ENCODE results near the gene SORBS1.

SORBS1 gene

DNA sequence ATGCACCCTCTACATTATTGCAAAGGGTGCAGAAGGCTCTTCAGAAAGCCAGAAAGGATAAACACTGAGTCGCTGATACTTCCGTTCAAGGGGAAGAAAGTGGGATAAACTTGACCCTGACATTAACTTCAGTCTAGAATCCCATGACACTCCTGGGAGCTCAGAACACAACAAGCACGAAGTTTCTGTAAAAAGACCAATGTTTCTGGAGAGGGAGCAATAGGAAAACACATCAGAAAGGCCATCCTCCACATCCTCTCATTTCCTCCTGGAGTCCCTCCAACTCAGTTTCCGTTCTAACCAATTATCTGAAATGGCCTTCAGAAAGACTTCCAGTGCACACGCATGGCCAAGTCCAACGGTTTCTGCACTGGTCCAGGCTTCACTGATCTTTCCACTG is 113.5 kb downstream of the SORBS1 start:
- H3K27me3 ChIP-seq (replicated peaks; ENCODE audit: insufficient read depth, low read length) = no peaks in the 10 kb centered on the region
- no peaks in the 10 kb centered on the region for H3K9me2 ChIP-seq (replicated peaks; ENCODE audit: insufficient read depth, low read length)
- no peak overlapping the region for H3K4me3 ChIP-seq (ENCODE audit: low read length)
- H2AFZ ChIP-seq (ENCODE audit: low read length) = no peak overlapping the region
- no peak overlapping the region for H3K4me2 ChIP-seq (ENCODE audit: low read depth, low read length)
- H3K27ac ChIP-seq (ENCODE audit: low read length) = no peak overlapping the region
- DNase-seq = no peak
- TF ChIP-seq EZH2phosphoT487 (IDR thresholded peaks at IDR 0.05; ENCODE audit: low read length) = no peak
- TF ChIP-seq, protein P1, sequence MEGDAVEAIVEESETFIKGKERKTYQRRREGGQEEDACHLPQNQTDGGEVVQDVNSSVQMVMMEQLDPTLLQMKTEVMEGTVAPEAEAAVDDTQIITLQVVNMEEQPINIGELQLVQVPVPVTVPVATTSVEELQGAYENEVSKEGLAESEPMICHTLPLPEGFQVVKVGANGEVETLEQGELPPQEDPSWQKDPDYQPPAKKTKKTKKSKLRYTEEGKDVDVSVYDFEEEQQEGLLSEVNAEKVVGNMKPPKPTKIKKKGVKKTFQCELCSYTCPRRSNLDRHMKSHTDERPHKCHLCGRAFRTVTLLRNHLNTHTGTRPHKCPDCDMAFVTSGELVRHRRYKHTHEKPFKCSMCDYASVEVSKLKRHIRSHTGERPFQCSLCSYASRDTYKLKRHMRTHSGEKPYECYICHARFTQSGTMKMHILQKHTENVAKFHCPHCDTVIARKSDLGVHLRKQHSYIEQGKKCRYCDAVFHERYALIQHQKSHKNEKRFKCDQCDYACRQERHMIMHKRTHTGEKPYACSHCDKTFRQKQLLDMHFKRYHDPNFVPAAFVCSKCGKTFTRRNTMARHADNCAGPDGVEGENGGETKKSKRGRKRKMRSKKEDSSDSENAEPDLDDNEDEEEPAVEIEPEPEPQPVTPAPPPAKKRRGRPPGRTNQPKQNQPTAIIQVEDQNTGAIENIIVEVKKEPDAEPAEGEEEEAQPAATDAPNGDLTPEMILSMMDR (IDR thresholded peaks at IDR 0.05; ENCODE audit: low read length) = no peak
- TF ChIP-seq EZH2 (optimal IDR thresholded peaks at IDR 0.05; ENCODE audit: low read depth, low read length) = no peak
- H3K9ac ChIP-seq (ENCODE audit: low read length) = no peak overlapping the region
- H3K79me2 ChIP-seq (ENCODE audit: low read length) = no peaks in the 10 kb centered on the region
- H3K9me3 ChIP-seq (replicated peaks; ENCODE audit: insufficient read depth, low read length) = no peaks in the 10 kb centered on the region
- H4K20me1 ChIP-seq (ENCODE audit: insufficient read depth, low read length) = no peaks in the 10 kb centered on the region
- no peaks in the 10 kb centered on the region for H3K36me3 ChIP-seq (replicated peaks; ENCODE audit: insufficient read depth, low read length)
- no peaks in the 10 kb centered on the region for H3K4me1 ChIP-seq (ENCODE audit: low read length)
- H3F3A ChIP-seq (ENCODE audit: insufficient read depth, low read length) = no peaks in the 10 kb centered on the region

GRCh38 chr10:95445837-95446486 is 115.2 kb downstream of the SORBS1 start:
- no peak overlapping the region for H3K9ac ChIP-seq (ENCODE audit: low read length)
- H3K4me2 ChIP-seq (ENCODE audit: low read depth, low read length) = no peak overlapping the region
- no peaks in the 10 kb centered on the region for H3K79me2 ChIP-seq (ENCODE audit: low read length)
- no peak overlapping the region for H3K4me3 ChIP-seq (ENCODE audit: low read length)
- no peaks in the 10 kb centered on the region for H3K27me3 ChIP-seq (replicated peaks; ENCODE audit: insufficient read depth, low read length)
- no peaks in the 10 kb centered on the region for H3K36me3 ChIP-seq (replicated peaks; ENCODE audit: insufficient read depth, low read length)
- no peaks in the 10 kb centered on the region for H3K9me3 ChIP-seq (replicated peaks; ENCODE audit: insufficient read depth, low read length)
- H3K4me1 ChIP-seq (ENCODE audit: low read length) = peaks cover 11% of the 10 kb centered on the region
- TF ChIP-seq EZH2 (optimal IDR thresholded peaks at IDR 0.05; ENCODE audit: low read depth, low read length) (no peak), EZH2phosphoT487 (IDR thresholded peaks at IDR 0.05; ENCODE audit: low read length) (no peak)
- TF ChIP-seq, protein P1 (IDR thresholded peaks at IDR 0.05; ENCODE audit: low read length) = peak; percentile 89
- H3F3A ChIP-seq (ENCODE audit: insufficient read depth, low read length) = peaks cover 13% of the 10 kb centered on the region
- no peaks in the 10 kb centered on the region for H3K9me2 ChIP-seq (replicated peaks; ENCODE audit: insufficient read depth, low read length)
- no peak overlapping the region for H3K27ac ChIP-seq (ENCODE audit: low read length)
- H4K20me1 ChIP-seq (ENCODE audit: insufficient read depth, low read length) = no peaks in the 10 kb centered on the region
- no peak overlapping the region for H2AFZ ChIP-seq (ENCODE audit: low read length)
- DNase-seq = peak; percentile 75

GRCh38 chr10:95445223-95445836 is 115.8 kb downstream of the SORBS1 start:
- Histone ChIP-seq H3K27ac (ENCODE audit: low read length) (no peak overlapping the region), H3F3A (ENCODE audit: insufficient read depth, low read length) (peaks cover 16% of the 10 kb centered on the region), H3K4me3 (ENCODE audit: low read length) (no peak overlapping the region), H2AFZ (ENCODE audit: low read length) (no peak overlapping the region), H4K20me1 (ENCODE audit: insufficient read depth, low read length) (no peaks in the 10 kb centered on the region), H3K36me3 (replicated peaks; ENCODE audit: insufficient read depth, low read length) (no peaks in the 10 kb centered on the region), H3K9me3 (replicated peaks; ENCODE audit: insufficient read depth, low read length) (no peaks in the 10 kb centered on the region), H3K4me2 (ENCODE audit: low read depth, low read length) (no peak overlapping the region), H3K79me2 (ENCODE audit: low read length) (no peaks in the 10 kb centered on the region), H3K9ac (ENCODE audit: low read length) (no peak overlapping the region), H3K9me2 (replicated peaks; ENCODE audit: insufficient read depth, low read length) (no peaks in the 10 kb centered on the region), H3K4me1 (ENCODE audit: low read length) (peaks cover 18% of the 10 kb centered on the region), H3K27me3 (replicated peaks; ENCODE audit: insufficient read depth, low read length) (no peaks in the 10 kb centered on the region)
- no peak for DNase-seq
- TF ChIP-seq, protein P1 (IDR thresholded peaks at IDR 0.05; ENCODE audit: low read length) = no peak
- TF ChIP-seq EZH2phosphoT487 (IDR thresholded peaks at IDR 0.05; ENCODE audit: low read length) = no peak
- TF ChIP-seq EZH2 (optimal IDR thresholded peaks at IDR 0.05; ENCODE audit: low read depth, low read length) = no peak
